Measurements from ENCODE around the gene ARID5B. TPM values are rescaled to one million over a fixed set of nuclear protein-coding genes. Genes with fewer than 3 reads are reported as not detected.
A peak's percentile ranks its signal among the peaks of the same experiment; 100 is the strongest.

Gene ARID5B
- total and polyA plus RNA-seq, 2 of the 4 experiments (the other 2 are of a cell fraction), result 41.0 to 125 TPM

DNA sequence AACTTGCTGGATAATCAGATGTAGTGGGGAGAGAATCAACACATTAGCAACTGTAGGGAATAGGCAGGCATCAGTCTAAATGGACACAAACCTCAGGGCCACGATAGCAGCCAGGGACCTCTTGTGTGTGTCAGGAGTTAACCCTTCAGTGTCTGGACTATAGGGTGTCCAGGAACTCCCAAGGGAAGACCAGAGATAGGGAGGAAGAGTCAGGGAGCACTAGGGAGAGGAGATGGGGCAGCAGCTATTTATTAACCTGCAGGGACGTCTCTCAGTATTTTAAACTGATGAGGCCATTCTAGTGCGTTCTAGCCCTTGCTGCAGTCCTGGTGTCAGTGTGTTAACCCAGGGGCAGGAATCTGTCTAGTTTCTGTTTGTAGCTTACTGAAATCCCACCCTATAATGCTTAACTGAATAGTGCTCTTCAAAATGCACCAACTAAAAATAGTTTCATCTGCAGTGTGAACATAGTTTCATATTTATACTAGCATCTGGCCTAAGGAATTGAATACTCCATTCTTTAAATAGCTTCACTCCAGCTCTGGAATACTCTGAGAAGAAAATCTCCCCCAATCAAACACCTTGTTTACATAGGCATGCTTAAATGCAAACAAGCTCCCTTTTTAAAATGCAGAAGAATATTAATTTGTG lies 62.7 kb downstream of the ARID5B start:
- dilution Hi-C loops (cut with HindIII; ENCODE audit: low sequenced_read_pairs, unreplicated experiment), result no loop called here
- POLR2A ChIA-PET (ENCODE audit: unreplicated experiment), result no interaction called here
- H3K27ac ChIP-seq (ENCODE audit: insufficient read depth, low read length), result peak overlapping the region; percentile 77; the same call in 1 of the 2 replicates

More for the DNA sequence above, 62.7 kb downstream of the ARID5B start:
- peaks cover 16% of the 10 kb centered on the region for H3K4me1 ChIP-seq (ENCODE audit: control insufficient read depth, insufficient read depth, low read length)
- H4K91ac ChIP-seq (ENCODE audit: insufficient read depth, low read depth, low read length), result peak overlapping the region; percentile 86
- H3K4me2 ChIP-seq (ENCODE audit: low read depth, low read length), result peak overlapping the region; percentile 86
- peak overlapping the region; percentile 92 for H4K5ac ChIP-seq (ENCODE audit: low read depth, low read length)
- peak overlapping the region; percentile 76; the same call in 1 of the 3 replicates for H2BK15ac ChIP-seq (ENCODE audit: low read depth, low read length)
- H2BK120ac ChIP-seq (ENCODE audit: low read depth, low read length), result peak overlapping the region; percentile 84
- H3K4me3 ChIP-seq (ENCODE audit: insufficient read depth, low read depth, low read length), result peak overlapping the region; percentile 6; the same call in 1 of the 2 replicates
- peak overlapping the region; percentile 43 to 49; a peak in 3 of 4 replicates for H4K8ac ChIP-seq (ENCODE audit: low read depth in 2 of 2, low read length in 2 of 2)
- H3K79me1 ChIP-seq (ENCODE audit: low read depth in 1 of 2, low read length in 2 of 2), result peaks cover 43 to 64% of the 10 kb centered on the region in 2 experiments
- no peaks in the 10 kb centered on the region for H3K27me3 ChIP-seq (ENCODE audit: control insufficient read depth, insufficient read depth, low read length)
- intact Hi-C loops (cut with micrococcal nuclease) (loop anchor here (2.0 kb wide), 1 partner anchor 19 kb away; no protein-coding TSS in a partner anchor), in situ Hi-C loops (cut with MboI; ENCODE audit: low sequenced_read_pairs) (no loop called here)
- peaks cover 3% of the 10 kb centered on the region; the same call in 1 of the 2 replicates for H4K20me1 ChIP-seq (ENCODE audit: insufficient read depth, low read length)
- H2AK5ac ChIP-seq (ENCODE audit: low read depth, low read length), result peak overlapping the region; percentile 86
- no peaks in the 10 kb centered on the region for H3K9me3 ChIP-seq (ENCODE audit: control insufficient read depth, insufficient read depth, low read length)
- peak overlapping the region; percentile 87 for H3K14ac ChIP-seq (replicated peaks; ENCODE audit: low read depth, low read length)
- WGBS, 2 experiments (ENCODE audit: extremely low coverage in 2 of 2, insufficient read length in 1 of 2), result 0% methylated on average over 1 of the region's 3 CpGs; no CpG with 5 or more reads in 1 of the 2 experiments
- H3K4ac ChIP-seq (ENCODE audit: low read depth, low read length), result peak overlapping the region; percentile 79
- H2BK5ac ChIP-seq (ENCODE audit: low read depth, low read length, poor library complexity, severe bottlenecking), result peak overlapping the region; percentile 72
- TF ChIP-seq CEBPB (IDR thresholded peaks at IDR 0.05; ENCODE audit: low read depth, low read length), result no peak
- no peak for TF ChIP-seq RCOR1 (IDR thresholded peaks at IDR 0.05; ENCODE audit: insufficient replicate concordance, low read length)
- TF ChIP-seq POLR2A (IDR thresholded peaks at IDR 0.05; ENCODE audit: low read depth, low read length), result no peak
- TF ChIP-seq BHLHE40 (IDR thresholded peaks at IDR 0.05; ENCODE audit: low read depth, low read length), result no peak
- TF ChIP-seq ELK1 (IDR thresholded peaks at IDR 0.05; ENCODE audit: borderline replicate concordance, low read depth, low read length), result no peak
- TF ChIP-seq FOS (IDR thresholded peaks at IDR 0.05; ENCODE audit: low read depth, low read length), result no peak
- no peak for TF ChIP-seq MAZ (IDR thresholded peaks at IDR 0.05; ENCODE audit: borderline replicate concordance, low read depth, low read length)
- TF ChIP-seq USF2 (IDR thresholded peaks at IDR 0.05; ENCODE audit: low read depth, low read length), result no peak
- TF ChIP-seq MAFK (IDR thresholded peaks at IDR 0.05; ENCODE audit: low read depth, low read length), result no peak
- no peak for TF ChIP-seq RAD21 (IDR thresholded peaks at IDR 0.05; ENCODE audit: low read length)
- TF ChIP-seq RFX5 (IDR thresholded peaks at IDR 0.05; ENCODE audit: low read depth, low read length), result no peak
- TF ChIP-seq CTCF (conservative IDR thresholded peaks at IDR 0.05; ENCODE audit: low read depth, low read length), result no peak
- no peak for TF ChIP-seq CHD1 (IDR thresholded peaks at IDR 0.05; ENCODE audit: low read depth, low read length)
- H2AK9ac ChIP-seq (replicated peaks; ENCODE audit: low read depth, low read length, poor library complexity), result peak overlapping the region; percentile 17
- H3K9ac ChIP-seq (ENCODE audit: low read depth, low read length), result peak overlapping the region; percentile 27; the same call in 1 of the 2 replicates
- ATAC-seq (ENCODE audit: low read depth), result peak; percentile 73
- peak overlapping the region; percentile 38; the same call in 1 of the 2 replicates for H3K56ac ChIP-seq (ENCODE audit: extremely low read depth, insufficient read depth, low read length)
- H3K23ac ChIP-seq (ENCODE audit: low read depth, low read length), result peak overlapping the region; percentile 63
- peaks cover 16% of the 10 kb centered on the region for H3K36me3 ChIP-seq (ENCODE audit: control insufficient read depth, insufficient read depth, low read length)
- DNase-seq, result peak; percentile 41
- peaks cover 10% of the 10 kb centered on the region for H3K9me1 ChIP-seq (ENCODE audit: insufficient read depth, low read length)
- H3K18ac ChIP-seq (ENCODE audit: low read depth, low read length), result peak overlapping the region; percentile 75
- peak overlapping the region; percentile 24 for H2AFZ ChIP-seq (replicated peaks; ENCODE audit: low read length, poor library complexity)
- H2BK20ac ChIP-seq (ENCODE audit: low read depth, low read length), result peak overlapping the region; percentile 59; the same call in 1 of the 2 replicates
- CTCF ChIA-PET, result interaction anchor here (1.3 to 1.5 kb wide), 2 partner anchors 12 to 281 kb away, joined by 3 to 4 read pairs; no protein-coding TSS in a partner anchor
- BruUV-seq (replicated peaks), result no TSS peak
